Retina (tissue), 1 donor: ENCODE measurements around the gene TSPYL1.
"Not testable (repeated sequence)": the region's sequence is repeated elsewhere in the genome, so short reads cannot be mapped to it uniquely, and the experiment has no call there.

Source experiments
- DNase-seq: peaks from one replicate; pipeline ENCODE4 v3.0.0-alpha.2; 2016

The TSPYL1 gene

GRCh38 chr6:116292553-116292952 lies 12.8 kb upstream of the TSPYL1 start:
- no peak for DNase-seq

GRCh38 chr6:116291701-116292396 lies 12.1 kb upstream of the TSPYL1 start:
- no peak for DNase-seq

GRCh38 chr6:116290799-116291198 lies 11.1 kb upstream of the TSPYL1 start:
- no peak for DNase-seq

- DNase-seq, result no peak
Observed at GRCh38 chr6:116289876-116290275, 10.1 kb upstream of the TSPYL1 start.

- DNase-seq, result peak; percentile 32
Observed at GRCh38 chr6:116287689-116288282, 8.1 kb upstream of the TSPYL1 start.

- DNase-seq, result no peak
Observed at GRCh38 chr6:116286773-116287358, 7.1 kb upstream of the TSPYL1 start.

- not testable (repeated sequence) for DNase-seq
Observed at GRCh38 chr6:116284984-116285383, 5.3 kb upstream of the TSPYL1 start.

- no peak for DNase-seq
Observed at GRCh38 chr6:116283191-116283590, 3.5 kb upstream of the TSPYL1 start.

GRCh38 chr6:116282698-116283097 lies 3.0 kb upstream of the TSPYL1 start:
- DNase-seq, result no peak

- DNase-seq, result no peak
Observed at GRCh38 chr6:116280933-116281316, 1.2 kb upstream of the TSPYL1 start.

- DNase-seq, result peak; percentile 27
Observed at GRCh38 chr6:116280161-116280932, 617 bp upstream of the TSPYL1 start.

- DNase-seq, result no peak
Observed at GRCh38 chr6:116278854-116279231, 887 bp downstream of the TSPYL1 start.

GRCh38 chr6:116278481-116278829 lies 1.3 kb downstream of the TSPYL1 start:
- no peak for DNase-seq

GRCh38 chr6:116277124-116277523 lies 2.6 kb downstream of the TSPYL1 start:
- DNase-seq, result no peak

GRCh38 chr6:116271149-116271708 lies 8.5 kb downstream of the TSPYL1 start:
- DNase-seq, result no peak

GRCh38 chr6:116268589-116269293 lies 11.0 kb downstream of the TSPYL1 start:
- no peak for DNase-seq

GRCh38 chr6:116267836-116268588 lies 11.7 kb downstream of the TSPYL1 start:
- DNase-seq, result no peak

GRCh38 chr6:116266803-116267202 lies 12.9 kb downstream of the TSPYL1 start:
- no peak for DNase-seq

- no peak for DNase-seq
Observed at GRCh38 chr6:116265041-116265829, 14.5 kb downstream of the TSPYL1 start.

- no peak for DNase-seq
Observed at GRCh38 chr6:116263353-116263752, 16.4 kb downstream of the TSPYL1 start.

GRCh38 chr6:116258520-116258919 lies 21.2 kb downstream of the TSPYL1 start:
- DNase-seq, result no peak
